GM23248 (cell line): ENCODE data around the gene STAMBPL1.

Experiments
- EZH2 ChIP-seq: fragments of 200-600 bp; sonication (generic); IDR thresholded peaks from 2 replicates; pipeline ENCODE4 v1.6.1; 2018; ENCODE audit warnings: antibody characterized with exemption, mild to moderate bottlenecking; ENCODE audit not compliant: insufficient read depth, poor library complexity, severe bottlenecking
- EZH2phosphoT487 ChIP-seq: fragments of 200-600 bp; sonication (generic); IDR thresholded peaks from 2 replicates; pipeline ENCODE4 v1.6.1; 2018; ENCODE audit warnings: antibody characterized with exemption, moderate library complexity, mild to moderate bottlenecking, low read depth; ENCODE audit not compliant: insufficient read depth

DNA sequence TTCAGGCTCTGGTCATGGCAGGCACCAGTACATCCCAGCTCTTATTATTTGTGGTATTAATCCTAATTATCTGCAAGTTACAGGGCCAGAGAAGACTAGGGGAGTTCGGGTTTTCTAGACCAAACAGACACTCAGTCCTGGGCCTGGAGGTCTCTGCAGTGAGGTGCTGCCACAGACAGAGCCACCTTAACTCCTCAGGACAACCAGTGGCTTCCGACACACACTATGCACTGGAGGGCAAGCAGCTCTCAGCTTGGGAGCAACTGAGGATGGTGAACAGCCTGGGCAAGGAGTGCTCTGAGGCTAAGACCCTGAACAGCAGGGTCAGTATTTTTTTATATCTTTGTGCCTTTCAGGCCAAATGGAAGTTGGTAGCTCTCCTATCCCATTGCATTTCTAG is 53.5 kb downstream of the STAMBPL1 start:
- TF ChIP-seq EZH2phosphoT487: no peak
- no peak for TF ChIP-seq EZH2
